Stimulated activated CD4-positive, alpha-beta T cell treated with anti-CD3 and anti-CD28 coated beads, Interleukin-4, amount 100 ng/mL, for 48 hours (primary cell): ENCODE measurements around the gene C19orf67.

Source experiments
- DNase-seq, 2 donors: peaks; one replicate each; pipeline ENCODE4 v3.0.0-alpha.2; 2020; ENCODE audit warnings: low read depth in 2 of 2

C19orf67 gene

DNA sequence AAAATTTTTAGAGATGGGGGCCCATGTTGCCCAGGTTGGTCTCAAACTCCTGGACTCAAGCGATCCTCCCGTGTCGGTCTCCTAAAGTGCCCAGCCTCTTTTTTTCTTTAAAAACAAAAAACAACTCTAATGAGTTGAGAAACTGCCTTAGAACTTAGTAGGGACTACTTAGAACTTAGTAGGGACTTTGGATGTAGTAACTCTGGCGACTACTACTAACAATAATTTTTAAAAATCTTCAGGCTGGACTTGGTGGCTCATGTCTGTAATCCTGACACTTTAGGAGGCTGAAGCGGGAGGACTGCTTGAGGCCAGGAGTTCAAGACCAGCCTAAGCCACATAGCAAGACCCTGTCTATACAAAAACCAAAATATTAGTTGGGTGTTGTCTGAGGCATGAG lies 515 bp upstream of the C19orf67 start:
- no peak for DNase-seq

DNA sequence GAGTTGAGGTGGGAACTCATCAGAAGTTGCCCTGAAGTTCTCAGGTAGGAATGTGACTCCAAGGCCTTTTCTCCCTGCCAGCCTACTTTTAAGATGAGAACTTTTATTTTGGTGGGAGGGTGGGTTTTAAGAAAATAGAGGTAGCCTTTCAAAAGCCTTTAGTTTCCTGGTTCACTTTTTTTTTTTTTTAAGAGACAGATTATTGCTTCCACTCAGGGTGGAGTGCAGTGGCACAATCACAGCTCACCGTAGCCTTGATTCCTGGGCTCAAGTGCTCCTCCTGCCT lies 3.0 kb downstream of the C19orf67 start:
- no peak for DNase-seq

DNA sequence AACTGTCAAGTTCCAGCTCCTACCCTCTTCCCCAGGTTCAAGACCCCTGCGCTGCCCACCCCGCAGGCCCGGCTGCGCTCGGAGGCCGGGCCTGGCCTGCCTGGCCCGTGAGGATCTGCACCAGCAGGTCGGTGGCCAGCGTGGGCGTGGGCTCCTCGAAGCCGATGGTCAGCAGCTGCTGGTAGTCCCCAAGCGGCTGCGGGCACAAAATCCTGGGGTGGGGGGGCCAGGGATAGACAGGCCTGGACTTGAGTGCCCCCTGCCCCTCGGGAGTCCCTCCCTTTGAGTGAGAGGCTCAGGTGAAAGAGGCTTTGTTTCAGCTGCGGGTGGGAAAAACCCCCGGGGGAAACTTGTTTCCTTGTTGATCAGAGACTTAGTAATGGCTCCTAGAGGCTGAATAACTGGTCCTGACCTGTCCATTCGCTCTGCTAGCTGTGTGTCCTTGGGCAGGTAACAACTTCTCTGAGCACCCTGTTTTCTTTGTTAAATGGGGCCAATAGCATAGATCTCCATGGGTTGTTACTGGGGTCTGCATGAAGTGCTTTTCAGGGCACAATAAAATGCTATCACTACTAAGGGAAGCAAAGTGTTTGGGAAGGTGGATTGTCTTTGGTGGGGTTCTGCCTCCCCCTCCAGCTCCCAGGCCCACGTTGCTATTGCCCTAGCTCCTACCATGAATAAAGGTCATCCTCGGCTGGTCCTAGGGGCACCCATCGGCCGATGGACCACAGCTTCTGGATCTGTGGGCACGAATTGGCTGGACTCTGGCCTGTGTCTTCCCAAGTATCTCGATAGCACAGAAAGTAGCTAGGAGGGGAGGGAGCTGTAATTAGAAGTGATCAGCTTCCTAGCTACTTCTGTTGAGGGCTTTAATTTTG lies 3.5 kb downstream of the C19orf67 start:
- DNase-seq: no peak

DNA sequence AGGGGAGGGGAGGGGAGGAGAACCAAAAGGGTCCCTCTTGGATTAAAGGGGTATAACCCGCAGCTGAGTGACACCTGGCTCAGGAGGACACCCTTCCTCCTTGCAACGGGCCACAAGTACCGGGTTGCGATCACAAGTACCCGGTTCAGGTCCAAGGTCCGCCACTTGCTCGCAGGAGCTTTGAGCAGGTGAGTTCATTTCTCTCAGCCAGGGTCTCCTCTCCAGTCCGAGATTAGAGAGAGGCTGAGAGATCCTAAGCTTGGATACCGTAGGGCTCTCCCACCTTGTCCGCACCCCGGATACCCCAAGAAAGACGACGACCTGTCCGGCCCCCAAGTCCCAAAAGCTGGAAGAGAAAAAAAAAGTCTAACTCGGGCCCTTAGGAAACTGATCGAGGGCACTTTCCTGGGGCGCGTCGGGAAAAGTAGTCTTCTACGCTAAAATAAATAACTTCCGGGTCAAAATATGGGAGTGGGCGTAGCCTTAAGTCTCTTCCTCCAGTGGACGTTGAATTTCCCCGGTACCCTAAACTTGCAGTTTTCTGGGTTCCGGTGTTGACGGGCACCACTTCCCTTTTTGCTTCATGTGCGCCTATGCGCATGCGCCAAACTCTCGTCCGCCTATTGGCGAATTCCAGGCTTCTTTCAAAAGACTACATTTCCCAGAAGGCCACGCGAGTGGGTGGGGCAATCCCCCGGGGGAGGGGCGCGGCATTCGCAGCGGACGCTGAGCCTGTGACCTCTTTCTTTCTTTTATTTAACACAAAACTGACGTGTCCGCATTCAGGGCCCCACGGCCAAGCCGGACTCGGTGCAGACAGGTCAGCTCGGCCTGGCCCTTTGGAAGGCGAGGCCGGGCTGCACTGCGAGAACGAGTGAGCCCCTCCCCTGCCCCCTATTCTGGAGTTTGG lies 4.4 kb downstream of the C19orf67 start:
- DNase-seq: peak; percentile 98 to 99

DNA sequence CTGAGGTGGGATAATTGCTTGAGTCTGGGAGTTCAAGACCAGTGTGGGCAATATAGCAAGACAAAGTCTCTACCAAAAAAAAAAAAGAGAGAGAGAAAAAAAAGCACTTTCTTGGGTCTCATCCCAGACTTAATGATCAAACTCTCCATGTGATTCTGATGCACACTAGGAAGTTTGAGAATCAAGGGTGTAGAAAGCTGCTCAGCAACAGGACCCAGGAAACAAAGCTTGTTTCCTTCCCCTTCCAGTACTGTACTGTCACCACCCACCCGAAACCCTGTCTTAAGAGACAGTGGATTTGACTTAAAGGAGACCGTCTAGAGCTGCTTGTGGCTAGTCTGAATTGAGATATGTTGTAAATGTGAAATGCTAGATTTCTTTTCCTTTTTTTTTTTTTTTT lies 7.2 kb downstream of the C19orf67 start:
- no peak for DNase-seq

DNA sequence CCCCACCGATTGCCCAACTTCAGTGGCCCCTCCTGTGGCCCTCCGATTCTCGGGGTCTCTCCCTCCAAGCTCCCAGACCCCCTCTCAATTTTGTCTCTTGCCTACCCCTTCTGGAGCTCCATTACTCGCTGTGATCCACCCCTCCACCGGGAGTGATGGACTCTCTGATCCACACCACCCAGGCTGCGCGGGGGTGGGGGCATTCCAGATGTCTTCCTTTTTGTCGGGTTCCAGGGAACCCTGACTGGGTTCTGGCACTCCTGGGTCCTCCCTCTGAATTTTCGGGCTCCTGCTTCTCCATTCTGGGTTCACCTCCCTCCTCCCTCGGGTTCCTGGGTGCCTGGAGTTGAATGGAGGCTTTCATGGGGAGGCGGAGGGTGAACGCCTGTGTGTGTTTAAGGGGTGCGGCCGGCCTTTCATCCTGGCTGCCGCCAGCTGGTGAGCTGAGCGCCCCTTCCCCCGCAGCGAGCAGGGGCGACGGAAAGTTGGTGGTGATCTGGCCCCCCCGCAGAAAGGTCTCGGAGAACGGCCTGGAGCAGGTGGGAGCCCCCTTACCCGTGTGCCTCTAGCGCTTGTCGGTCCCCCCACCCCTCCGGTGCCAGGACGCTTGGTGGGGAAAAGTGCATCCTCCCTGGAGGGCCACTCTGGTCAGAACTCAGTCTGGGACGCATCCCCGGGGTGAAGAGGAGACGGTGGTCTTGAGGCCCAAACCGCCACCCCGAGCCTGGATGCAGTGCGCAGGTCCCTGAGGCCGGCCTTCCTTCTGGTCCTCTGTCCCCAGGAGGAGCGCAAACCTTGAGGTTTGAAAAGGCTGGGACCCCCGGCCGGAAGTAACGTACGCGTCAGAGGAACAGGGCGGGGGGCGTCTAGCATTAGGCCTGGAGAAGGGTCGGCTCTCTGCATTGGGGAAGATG lies 11.4 kb downstream of the C19orf67 start:
- DNase-seq: no peak

DNA sequence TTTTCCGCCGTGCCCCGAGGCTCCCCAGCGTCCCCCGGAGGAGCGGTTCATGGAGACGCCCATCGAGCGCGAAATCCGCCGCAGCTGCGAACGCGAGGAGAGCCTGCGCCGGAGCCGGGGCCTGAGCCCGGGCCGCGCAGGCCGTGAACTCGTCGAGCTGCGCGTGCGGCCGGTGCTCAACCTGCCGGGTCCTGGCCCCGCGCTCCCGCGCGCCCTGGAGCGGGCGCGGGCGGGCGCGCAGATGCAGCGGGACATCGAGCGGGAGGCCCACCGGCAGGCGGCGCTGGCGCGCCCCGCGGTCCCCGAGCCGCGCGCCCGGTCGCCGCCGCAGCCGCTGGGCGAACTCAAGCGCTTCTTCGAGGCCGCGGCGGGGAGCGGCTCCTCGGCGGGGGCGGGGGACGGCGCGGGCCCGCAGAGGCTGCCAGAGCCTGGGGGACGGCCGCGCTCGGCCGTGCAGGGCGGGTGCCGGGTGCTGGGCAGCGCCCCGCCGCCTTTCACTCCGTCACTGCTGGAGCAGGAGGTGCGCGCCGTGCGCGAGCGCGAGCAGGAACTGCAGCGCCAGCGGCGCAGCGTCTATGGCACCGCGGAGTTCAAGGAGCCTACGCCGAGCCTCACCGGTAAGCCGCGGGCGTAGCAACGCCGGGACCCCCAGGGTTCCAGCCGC lies 12.2 kb downstream of the C19orf67 start:
- peak; percentile 63 to 66 for DNase-seq

DNA sequence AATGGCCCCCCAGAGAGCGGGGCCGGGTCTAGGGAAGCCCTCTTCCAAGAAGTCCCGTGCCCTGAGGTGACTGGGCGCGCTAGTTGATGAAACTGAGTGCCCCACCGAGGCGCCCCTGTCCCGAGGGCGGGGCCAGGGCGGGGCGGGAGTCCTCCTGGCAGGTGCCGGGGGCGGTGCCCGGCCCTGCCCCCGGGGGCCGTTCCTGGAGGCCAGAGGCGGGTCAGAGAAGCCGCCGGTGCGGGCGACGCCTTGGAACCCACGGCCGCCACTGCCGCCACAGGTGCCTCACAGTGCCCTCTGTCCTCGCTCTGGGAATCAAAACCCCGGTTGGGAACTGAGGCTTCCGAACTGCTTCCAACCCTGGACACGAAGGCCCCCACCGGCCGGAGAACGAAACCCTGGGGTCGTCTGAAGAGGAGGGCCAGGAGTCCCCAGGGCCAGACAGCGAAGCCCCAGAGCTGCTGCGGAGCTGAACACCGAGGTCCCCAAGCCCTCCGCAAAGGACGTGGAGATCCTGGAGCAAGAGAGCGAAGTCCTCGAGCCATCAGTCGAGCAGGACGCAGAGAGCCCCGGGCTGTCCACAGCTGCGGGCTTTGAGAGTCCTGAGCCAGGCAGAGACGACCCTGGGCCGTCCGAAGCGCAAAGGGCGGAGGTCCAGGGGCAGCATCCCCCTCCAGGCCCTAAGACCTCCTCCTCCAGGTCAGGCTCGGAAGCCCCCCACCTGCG lies 12.9 kb downstream of the C19orf67 start, which contains the start of gene MISP3:
Gene MISP3 (plus strand): TSS at position 252 of the 726 bp plus-strand sequence. CDS start 524 bp downstream, outside the sequence.
- DNase-seq: no peak

DNA sequence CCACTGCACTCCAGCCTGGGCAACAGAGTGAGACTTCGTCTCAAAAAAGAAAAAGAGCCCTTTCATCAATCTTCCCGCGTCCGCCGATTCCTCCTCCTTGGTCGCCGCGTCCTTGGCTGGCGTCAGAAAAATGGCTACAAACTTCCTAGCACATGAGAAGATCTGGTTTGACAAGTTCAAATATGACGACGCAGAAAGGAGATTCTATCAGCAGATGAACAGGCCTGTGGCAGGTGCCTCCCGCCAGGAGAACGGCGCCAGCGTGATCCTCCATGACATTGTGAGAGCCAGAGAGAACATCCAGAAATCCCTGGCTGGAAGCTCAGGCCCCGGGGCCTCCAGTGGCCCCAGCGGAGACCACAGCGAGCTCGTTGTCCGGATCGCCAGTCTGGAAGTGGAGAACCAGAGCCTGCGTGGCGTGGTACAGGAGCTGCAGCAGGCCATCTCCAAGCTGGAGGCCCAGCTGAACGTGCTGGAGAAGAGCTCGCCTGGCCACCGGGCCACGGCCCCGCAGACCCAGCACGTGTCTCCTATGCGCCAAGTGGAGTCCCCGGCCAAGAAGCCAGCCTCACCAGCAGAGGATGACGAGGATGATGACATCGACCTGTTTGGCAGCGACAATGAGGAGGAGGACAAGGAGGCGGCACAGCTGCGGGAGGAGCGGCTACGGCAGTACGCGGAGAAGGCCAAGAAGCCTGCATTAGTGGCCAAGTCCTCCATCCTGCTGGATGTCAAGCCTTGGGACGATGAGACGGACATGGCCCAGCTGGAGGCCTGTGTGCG lies 15.1 kb downstream of the C19orf67 start:
- no peak for DNase-seq

DNA sequence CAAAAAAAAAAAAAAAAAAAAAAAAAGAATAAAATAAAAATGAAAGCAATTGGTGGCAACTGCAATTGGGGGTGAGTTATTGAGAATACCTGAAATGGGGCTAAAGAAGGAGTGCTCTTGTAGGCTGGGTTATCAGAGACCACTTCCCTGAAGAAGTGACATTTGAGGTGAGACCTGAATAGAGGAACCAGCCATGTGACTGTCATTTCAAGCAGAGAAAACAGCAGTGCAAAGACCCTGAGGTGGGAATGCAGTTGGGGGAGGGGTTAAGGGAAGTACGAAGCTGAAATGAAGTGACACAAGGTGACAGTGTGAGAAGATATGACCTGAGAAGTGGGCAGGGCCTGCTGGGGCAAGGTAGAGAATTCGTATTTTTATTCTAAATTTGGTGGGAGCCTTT lies 19.4 kb downstream of the C19orf67 start:
- no peak for DNase-seq

DNA sequence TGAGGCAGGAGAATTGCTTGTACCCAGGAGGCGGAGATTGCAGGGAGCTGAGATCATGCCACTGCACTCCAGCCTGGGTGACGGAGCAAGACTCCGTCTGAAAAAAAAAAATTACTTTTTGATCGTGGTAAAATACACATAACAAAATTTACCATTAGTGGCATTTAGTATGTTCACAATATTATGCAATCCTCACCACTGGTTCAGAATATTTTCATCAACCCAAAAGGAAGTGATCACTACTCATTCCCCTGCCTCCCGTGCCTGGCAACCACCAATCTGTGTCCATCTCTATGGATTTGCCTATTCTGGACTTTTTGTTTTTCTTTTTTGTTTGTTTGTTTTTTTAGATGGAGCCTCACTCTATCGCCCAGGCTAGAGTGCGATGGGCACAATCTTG lies 22.5 kb downstream of the C19orf67 start:
- DNase-seq: no peak

DNA sequence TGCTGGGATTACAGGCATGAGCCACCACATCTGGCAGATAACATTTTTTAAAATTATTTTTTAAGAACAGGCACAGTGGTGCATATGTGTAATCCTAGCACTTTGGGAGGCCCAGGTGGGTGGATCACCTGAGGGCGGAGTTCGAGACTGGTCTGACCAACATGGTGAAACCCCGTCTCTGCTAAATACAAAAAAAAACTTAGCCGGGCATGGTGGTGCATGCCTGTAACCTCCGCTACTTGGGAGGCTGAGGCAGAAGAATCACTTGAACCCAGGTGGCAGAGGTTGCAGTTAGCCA lies 23.1 kb downstream of the C19orf67 start:
- DNase-seq: no peak

DNA sequence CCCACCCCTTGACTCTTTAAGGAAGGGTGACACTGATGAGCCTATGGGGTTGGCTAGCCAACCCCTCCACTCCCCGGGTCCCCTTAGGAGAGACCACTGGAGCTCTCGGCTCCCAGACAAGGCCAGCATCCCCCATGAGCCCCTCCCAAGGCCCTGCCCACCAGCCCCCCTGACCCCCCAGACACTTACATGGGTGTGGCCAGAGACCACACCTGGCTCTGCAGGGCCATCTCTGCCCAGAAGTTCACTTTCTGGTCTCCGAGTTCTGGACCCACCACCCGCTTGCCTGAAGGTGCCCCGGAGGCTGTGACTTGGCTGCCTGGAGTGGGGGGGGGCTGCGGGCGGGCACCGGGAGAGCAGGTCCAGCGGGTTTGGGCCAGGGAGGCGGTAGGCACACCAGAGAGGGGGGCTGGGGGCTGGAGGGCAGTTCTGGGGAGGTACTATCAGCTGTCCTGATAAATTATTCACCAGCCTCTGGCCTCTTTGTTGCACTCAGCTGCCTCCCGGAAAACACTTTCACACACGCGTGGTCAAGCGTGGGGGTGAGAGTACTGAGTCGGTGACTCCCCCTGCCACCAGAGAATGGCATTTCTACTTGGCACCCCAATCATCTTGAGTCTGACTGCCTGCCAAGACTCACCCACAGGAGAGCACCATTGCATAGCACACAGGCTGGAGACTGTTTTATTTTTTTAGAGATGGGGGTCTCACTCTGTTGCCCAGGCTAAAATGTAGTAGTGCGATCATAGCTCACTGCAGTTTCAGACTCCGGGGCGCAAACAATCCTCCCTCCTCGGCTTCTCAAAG lies 23.6 kb downstream of the C19orf67 start, which contains the start of gene PALM3:
Gene PALM3 (minus strand): TSS at position 326 of the 807 bp plus-strand sequence. CDS start 96 bp downstream, at position 230.
- no peak for DNase-seq

DNA sequence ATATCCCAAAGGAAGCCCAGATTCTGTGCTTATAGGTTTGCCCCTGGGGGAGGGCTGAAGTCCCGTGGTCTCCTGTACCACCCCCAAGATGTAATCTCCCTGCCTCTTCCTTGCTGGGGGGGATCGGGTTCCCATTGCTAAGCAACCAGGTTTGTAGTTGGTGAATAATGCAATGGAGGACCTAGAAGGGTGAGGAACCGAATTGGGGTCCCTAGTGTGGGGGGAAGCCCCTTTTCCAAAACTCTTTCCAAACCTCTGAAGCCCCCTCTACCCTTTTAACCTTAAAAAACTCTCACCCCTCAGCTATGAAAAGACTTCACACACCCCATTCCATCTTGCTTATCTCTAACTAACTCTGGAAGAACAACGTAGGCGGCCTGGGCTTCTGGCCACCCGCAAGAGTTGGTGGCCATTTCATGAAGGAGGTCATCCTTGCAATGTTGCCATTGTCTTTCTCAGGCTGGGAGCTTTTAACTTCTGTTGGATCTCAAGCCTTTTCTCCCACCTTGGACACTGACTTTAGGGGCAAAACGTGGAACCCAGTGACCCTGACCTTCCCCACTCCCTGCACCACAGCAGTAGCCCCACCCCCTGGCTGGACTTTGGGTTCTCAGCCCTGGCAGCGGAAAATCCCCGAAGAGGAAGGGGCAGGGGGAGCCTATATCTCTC lies 24.4 kb downstream of the C19orf67 start:
- no peak for DNase-seq

DNA sequence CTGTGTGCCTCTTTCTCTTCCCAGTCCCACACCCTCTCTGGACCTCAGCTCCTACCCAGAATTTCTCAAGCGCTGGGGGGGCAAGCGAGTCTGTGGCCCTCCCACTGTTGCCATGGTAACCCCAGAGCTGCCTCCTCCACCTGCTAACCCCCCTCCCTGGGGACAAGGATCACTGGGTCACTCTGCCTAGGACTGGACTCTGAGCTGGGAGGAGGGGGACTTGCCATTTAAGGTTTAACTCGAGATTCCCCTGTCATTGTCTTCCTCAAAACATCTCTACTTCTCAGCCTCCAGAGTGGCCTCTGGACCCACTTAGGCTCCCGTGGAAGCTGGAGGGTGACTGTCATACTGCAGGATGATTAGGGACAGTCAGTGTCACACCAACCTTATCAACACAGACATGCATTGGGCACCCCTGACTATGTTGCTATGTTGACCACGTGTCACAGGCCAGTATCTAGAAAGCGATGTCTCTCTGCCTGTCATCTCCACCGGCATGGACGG lies 25.9 kb downstream of the C19orf67 start:
- DNase-seq: no peak

DNA sequence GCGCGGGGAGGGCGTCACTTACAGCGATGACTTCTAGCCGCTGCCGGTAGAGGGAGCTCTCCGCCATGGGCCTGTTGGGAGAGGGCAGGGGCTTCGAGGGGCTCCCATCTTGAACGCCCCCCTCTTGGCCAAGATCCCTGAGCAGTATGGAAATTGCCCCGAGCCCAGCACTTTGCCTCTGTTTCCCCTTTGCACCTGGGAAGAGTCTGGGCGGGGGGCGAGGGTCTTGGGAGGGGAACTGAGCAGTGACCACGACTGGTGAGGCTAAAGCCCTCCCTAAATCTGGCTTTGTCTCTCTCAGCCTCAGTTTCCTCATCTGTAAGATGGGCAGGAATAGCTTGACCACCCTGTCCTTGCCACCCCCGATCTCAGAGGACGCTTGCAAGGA lies 26.5 kb downstream of the C19orf67 start:
- peak in 1 of 2 donors; percentile 45 for DNase-seq

DNA sequence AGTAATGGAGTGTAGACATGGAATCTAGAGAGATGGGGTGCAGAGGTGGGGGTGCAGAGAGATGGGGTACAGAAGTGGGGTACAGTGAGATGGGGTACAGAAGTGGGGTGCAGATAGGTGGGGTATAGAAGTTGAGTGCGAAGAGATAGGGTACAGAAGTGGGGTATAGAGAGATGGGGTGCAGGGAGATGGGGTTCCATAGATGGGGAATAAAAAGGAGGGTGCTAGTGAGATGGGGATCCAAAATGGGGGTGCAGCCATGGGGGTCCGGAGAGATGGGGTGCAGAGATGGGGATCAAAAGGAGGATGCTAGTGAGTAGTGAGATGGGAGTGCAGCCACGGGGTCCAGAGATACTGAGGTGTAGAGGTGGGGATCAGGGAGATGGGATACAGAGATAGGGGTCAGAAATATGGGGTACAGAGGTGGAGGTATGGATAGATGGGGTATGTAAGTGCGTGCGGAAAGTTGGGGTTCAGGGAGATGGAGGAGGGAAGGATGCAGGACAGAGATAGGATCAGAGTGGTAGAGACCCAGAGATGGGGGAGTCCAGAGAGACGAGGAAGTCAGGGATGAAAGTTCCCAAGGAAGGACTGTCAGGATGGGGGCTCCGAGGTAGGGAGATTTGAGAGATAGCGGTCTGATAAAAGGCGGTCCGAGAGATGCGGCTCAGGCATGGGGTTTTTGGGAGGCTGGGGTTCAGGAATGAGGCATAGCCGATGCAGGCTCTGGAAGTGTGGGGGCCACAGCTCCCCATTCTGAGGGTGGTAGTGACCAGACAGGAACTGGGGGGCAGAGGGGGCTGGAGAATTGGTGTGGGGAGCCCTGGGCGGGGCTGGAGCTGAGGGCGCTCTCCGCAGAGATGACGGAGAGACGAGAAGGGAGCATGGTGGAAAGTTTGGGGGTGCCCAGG lies 27.1 kb downstream of the C19orf67 start:
- DNase-seq: no peak
